Natural killer cell (primary cell): ENCODE results near the gene RALGAPB. TPM values are rescaled to one million over a fixed set of nuclear protein-coding genes. Genes with fewer than 3 reads are reported as not detected.

Experiments used
- ATAC-seq, 3 donors: fragments of 150-1000 bp in 2 of 3; fragments of 200-7000 bp in 1 of 3; cut with Tn5 transposase; 1 replicate in 1 of 3; 2 replicates in 2 of 3; pipeline ENCODE4 v1.10.0; 2021; ENCODE audit warnings: mild to moderate bottlenecking in 2 of 3, moderate library complexity in 2 of 3
- DNase-seq, 2 donors: peaks; one replicate each; pipeline versions ENCODE4 v3.0.0 to v3.0.0-alpha.2; 2013 to 2021; ENCODE audit warnings: mixed read lengths in 1 of 2
- H3K27ac ChIP-seq: one replicate; pipeline ENCODE4 v1.5.1; 2013; ENCODE audit warnings: mild to moderate bottlenecking, low read length
- H3K27me3 ChIP-seq: one replicate; pipeline ENCODE4 v1.6.1; 2013; ENCODE audit warnings: low read length; ENCODE audit not compliant: control insufficient read depth, insufficient read depth
- H3K36me3 ChIP-seq: one replicate; pipeline ENCODE4 v1.6.1; 2013; ENCODE audit warnings: low read length; ENCODE audit not compliant: control insufficient read depth, insufficient read depth
- H3K4me1 ChIP-seq: one replicate; pipeline ENCODE4 v1.6.1; 2013; ENCODE audit warnings: low read length; ENCODE audit not compliant: control insufficient read depth, insufficient read depth
- H3K4me3 ChIP-seq: one replicate; pipeline ENCODE4 v1.5.1; 2013; ENCODE audit warnings: low read length
- H3K9me3 ChIP-seq: one replicate; pipeline ENCODE4 v1.6.1; 2013; ENCODE audit warnings: low read length; ENCODE audit not compliant: control insufficient read depth, insufficient read depth
- H3K27ac Mint-ChIP-seq, 2 donors: one replicate each; pipeline ENCODE4 v1.8.0; 2022; ENCODE audit warnings: mild to moderate bottlenecking in 2 of 2, mixed read lengths in 2 of 2, moderate library complexity in 1 of 2
- H3K27me3 Mint-ChIP-seq, 2 donors: one replicate each; pipeline ENCODE4 v1.8.0; 2022; ENCODE audit warnings: low read depth in 2 of 2, mixed read lengths in 2 of 2
- H3K36me3 Mint-ChIP-seq: one replicate; pipeline ENCODE4 v1.8.0; 2022; ENCODE audit warnings: mixed read lengths
- H3K4me1 Mint-ChIP-seq, 2 donors: one replicate each; pipeline ENCODE4 v1.8.0; 2022; ENCODE audit warnings: mixed read lengths in 2 of 2
- H3K4me3 Mint-ChIP-seq: one replicate; pipeline ENCODE4 v1.8.0; 2022; ENCODE audit warnings: mild to moderate bottlenecking, moderate library complexity, mixed read lengths
- H3K9me3 Mint-ChIP-seq, 2 donors: one replicate each; pipeline ENCODE4 v1.8.0; 2022; ENCODE audit warnings: mixed read lengths in 2 of 2
- CTCF ChIP-seq: fragments of 200-600 bp; IDR thresholded peaks from one replicate; pipeline ENCODE4 v1.8.0; 2022; ENCODE audit warnings: antibody characterized with exemption
- WGBS: methylation state at CpG from one replicate; pipeline ENCODE4 v1.1.7; 2013; ENCODE audit warnings: missing lambda C conversion rate; ENCODE audit not compliant: insufficient coverage; 5-methylcytosine and 5-hydroxymethylcytosine counted together
- intact Hi-C: fragments of 100-400 bp; cut with micrococcal nuclease; formaldehyde crosslinking; loops from one replicate; pipeline ENCODE4 v1.14.2; 2022
- total RNA-seq, 4 donors: library from RNA; stranded (reverse); fragments of 120-200 nt in 1 of 4; gene quantifications; one replicate each; pipeline versions ENCODE4 v1.2.3 to v1.2.4, GENCODE V29; 2013 to 2022

The RALGAPB gene
- total RNA-seq, 3 donors from 2014 or later (not counting 1 experiment from before 2014, with no cell fraction given) = 45.1 to 73.1 (median 57.4) TPM

GRCh38 chr20:38554986-38555385 lies 82.3 kb downstream of the RALGAPB start:
- Mint-ChIP-seq H3K9me3 (no peaks in the 10 kb centered on the region), H3K4me3 (no peak overlapping the region), H3K27ac (no peak overlapping the region), H3K36me3 (peaks cover 18% of the 10 kb centered on the region), H3K4me1 (peaks cover 0 to 3% of the 10 kb centered on the region in 2 donors), H3K27me3 (no peaks in the 10 kb centered on the region)
- DNase-seq (no peak), ATAC-seq (no peak)
- intact Hi-C loops = no loop called here
- H3K27ac ChIP-seq = no peak overlapping the region
- H3K4me3 ChIP-seq = no peak overlapping the region
- WGBS = 93% methylated on average over 2 of the region's 2 CpGs
- H3K36me3 ChIP-seq = peaks cover 90% of the 10 kb centered on the region
- H3K27me3 ChIP-seq = no peaks in the 10 kb centered on the region
- H3K4me1 ChIP-seq = no peaks in the 10 kb centered on the region
- no peak for TF ChIP-seq CTCF
- H3K9me3 ChIP-seq = no peaks in the 10 kb centered on the region

- Mint-ChIP-seq H3K27ac (no peak overlapping the region), H3K4me3 (no peak overlapping the region), H3K4me1 (peaks cover 0 to 7% of the 10 kb centered on the region in 2 donors), H3K27me3 (no peaks in the 10 kb centered on the region), H3K9me3 (no peaks in the 10 kb centered on the region), H3K36me3 (peaks cover 18% of the 10 kb centered on the region)
- H3K4me3 ChIP-seq = no peak overlapping the region
- no peak for TF ChIP-seq CTCF
- H3K9me3 ChIP-seq = no peaks in the 10 kb centered on the region
- H3K36me3 ChIP-seq = peaks cover 93% of the 10 kb centered on the region
- H3K4me1 ChIP-seq = no peaks in the 10 kb centered on the region
- H3K27ac ChIP-seq = no peak overlapping the region
- ATAC-seq (no peak), DNase-seq (no peak)
- no peaks in the 10 kb centered on the region for H3K27me3 ChIP-seq
- intact Hi-C loops = no loop called here
Measured at GRCh38 chr20:38555395-38555794, 82.8 kb downstream of the RALGAPB start.

GRCh38 chr20:38557174-38557573 lies 84.5 kb downstream of the RALGAPB start:
- peaks cover 18% of the 10 kb centered on the region for H3K36me3 Mint-ChIP-seq
- DNase-seq = no peak
- Histone ChIP-seq H3K36me3 (peaks cover 85% of the 10 kb centered on the region), H3K4me3 (no peak overlapping the region), H3K4me1 (no peaks in the 10 kb centered on the region), H3K9me3 (no peaks in the 10 kb centered on the region), H3K27ac (no peak overlapping the region), H3K27me3 (no peaks in the 10 kb centered on the region)
- no peak overlapping the region for H3K4me3 Mint-ChIP-seq
- H3K27ac Mint-ChIP-seq = no peak overlapping the region
- no peaks in the 10 kb centered on the region for H3K27me3 Mint-ChIP-seq
- peaks cover 0 to 7% of the 10 kb centered on the region in 2 donors for H3K4me1 Mint-ChIP-seq
- no peak for ATAC-seq
- TF ChIP-seq CTCF = no peak
- intact Hi-C loops = no loop called here
- H3K9me3 Mint-ChIP-seq = no peaks in the 10 kb centered on the region
- 100% methylated on average over 2 of the region's 2 CpGs for WGBS

GRCh38 chr20:38558596-38559360 lies 86.1 kb downstream of the RALGAPB start:
- Mint-ChIP-seq H3K4me1 (peaks cover 0 to 7% of the 10 kb centered on the region in 2 donors), H3K27me3 (no peaks in the 10 kb centered on the region), H3K27ac (no peak overlapping the region), H3K4me3 (no peak overlapping the region), H3K9me3 (no peaks in the 10 kb centered on the region), H3K36me3 (peaks cover 18% of the 10 kb centered on the region)
- 95% methylated on average over 2 of the region's 3 CpGs for WGBS
- no peak for TF ChIP-seq CTCF
- H3K9me3 ChIP-seq = no peaks in the 10 kb centered on the region
- intact Hi-C loops = no loop called here
- H3K4me1 ChIP-seq = no peaks in the 10 kb centered on the region
- H3K36me3 ChIP-seq = peaks cover 83% of the 10 kb centered on the region
- H3K27me3 ChIP-seq = no peaks in the 10 kb centered on the region
- ATAC-seq = no peak
- H3K27ac ChIP-seq = no peak overlapping the region
- DNase-seq = no peak
- no peak overlapping the region for H3K4me3 ChIP-seq
